HEK293T (cell line): Measurements from ENCODE around the gene DPH7.

Source experiments
- ARNT ChIP-seq: fragments of 450-650 bp; IDR thresholded peaks from 2 replicates; pipeline ENCODE4 v1.6.1; 2017; ENCODE audit warnings: mild to moderate bottlenecking
- ELF4 ChIP-seq: fragments of 450-650 bp; IDR thresholded peaks from 2 replicates; pipeline ENCODE4 v1.6.1; 2017; ENCODE audit warnings: antibody characterized with exemption
- FOXK2 ChIP-seq: fragments of 450-650 bp; IDR thresholded peaks from 2 replicates; pipeline ENCODE4 v1.6.1; 2016; ENCODE audit warnings: mild to moderate bottlenecking
- FOXM1 ChIP-seq: fragments of 450-650 bp; IDR thresholded peaks from 2 replicates; pipeline ENCODE4 v1.6.1; 2017; ENCODE audit warnings: mild to moderate bottlenecking, borderline replicate concordance
- HDGF ChIP-seq: fragments of 450-650 bp; IDR thresholded peaks from 2 replicates; pipeline ENCODE4 v1.6.1; 2017; ENCODE audit warnings: antibody characterized with exemption, borderline replicate concordance
- LEF1 ChIP-seq: fragments of 450-650 bp; IDR thresholded peaks from 2 replicates; pipeline ENCODE4 v1.6.1; 2017; ENCODE audit warnings: mild to moderate bottlenecking, borderline replicate concordance
- NFRKB ChIP-seq: fragments of 450-650 bp; IDR thresholded peaks from 2 replicates; pipeline ENCODE4 v1.6.1; 2016; ENCODE audit warnings: mild to moderate bottlenecking, moderate library complexity
- PKNOX1 ChIP-seq: fragments of 450-650 bp; IDR thresholded peaks from 2 replicates; pipeline ENCODE4 v1.6.1; 2016
- SP1 ChIP-seq: fragments of 450-650 bp; IDR thresholded peaks from 2 replicates; pipeline ENCODE4 v1.6.1; 2017
- SUZ12 ChIP-seq: fragments of 450-650 bp; IDR thresholded peaks from 2 replicates; pipeline ENCODE4 v1.6.1; 2016; ENCODE audit warnings: mild to moderate bottlenecking
- TARDBP ChIP-seq: fragments of 450-650 bp; IDR thresholded peaks from 2 replicates; pipeline ENCODE4 v1.6.1; 2016

- no peak for TF ChIP-seq NFRKB
- no peak for TF ChIP-seq SP1
- TF ChIP-seq ELF4: no peak
- TF ChIP-seq FOXM1: no peak
- TF ChIP-seq TARDBP: no peak
- TF ChIP-seq LEF1: no peak
- no peak for TF ChIP-seq SUZ12
- no peak for TF ChIP-seq PKNOX1
- TF ChIP-seq ARNT: no peak
- TF ChIP-seq FOXK2: no peak
- no peak for TF ChIP-seq HDGF
These were observed 33.2 kb upstream of the DPH7 start for GRCh38 chr9:137611623-137612609.
